WTC11 (cell line): ENCODE data around the gene HEPACAM. TPM values are rescaled to one million over a fixed set of nuclear protein-coding genes. Genes with fewer than 3 reads are reported as not detected.

Experiments
- ARID4B ChIP-seq: sonication (generic); formaldehyde crosslinking; IDR thresholded peaks from 2 replicates; pipeline ENCODE4 v1.8.0; 2023; ENCODE audit warnings: missing genetic modification reagents, mild to moderate bottlenecking, borderline replicate concordance
- ATF3 ChIP-seq: sonication (generic); formaldehyde crosslinking; conservative IDR thresholded peaks from 2 replicates; pipeline ENCODE4 v1.8.1; 2022; ENCODE audit warnings: mild to moderate bottlenecking, missing genetic modification reagents
- CTCF ChIP-seq: fragments of 200-600 bp; IDR thresholded peaks from 2 replicates; pipeline ENCODE4 v1.8.0; 2022; ENCODE audit warnings: antibody characterized with exemption
- ESRRA ChIP-seq: sonication (generic); formaldehyde crosslinking; IDR thresholded peaks from 2 replicates; pipeline ENCODE4 v1.8.1; 2022; ENCODE audit warnings: mild to moderate bottlenecking, missing genetic modification reagents, borderline replicate concordance
- FOXK1 ChIP-seq: sonication (generic); formaldehyde crosslinking; IDR thresholded peaks from 2 replicates; pipeline ENCODE4 v1.8.0; 2022; ENCODE audit warnings: mild to moderate bottlenecking, moderate library complexity, missing genetic modification reagents
- FOXP4 ChIP-seq: sonication (generic); formaldehyde crosslinking; IDR thresholded peaks from 2 replicates; pipeline ENCODE4 v1.8.0; 2022; ENCODE audit warnings: mild to moderate bottlenecking, missing genetic modification reagents
- IRF2 ChIP-seq: sonication (generic); formaldehyde crosslinking; IDR thresholded peaks from 2 replicates; pipeline ENCODE4 v1.8.0; 2022; ENCODE audit warnings: low read depth, missing genetic modification reagents, borderline replicate concordance
- MAX ChIP-seq: sonication (generic); formaldehyde crosslinking; IDR thresholded peaks from 2 replicates; pipeline ENCODE4 v1.8.0; 2022; ENCODE audit warnings: mild to moderate bottlenecking, missing genetic modification reagents
- MLX ChIP-seq: sonication (generic); formaldehyde crosslinking; IDR thresholded peaks from 2 replicates; pipeline ENCODE4 v1.8.1; 2023; ENCODE audit warnings: mild to moderate bottlenecking, missing genetic modification reagents, moderate library complexity
- NR1H2 ChIP-seq: sonication (generic); formaldehyde crosslinking; IDR thresholded peaks from 2 replicates; pipeline ENCODE4 v1.9.0; 2021; ENCODE audit warnings: mild to moderate bottlenecking, moderate library complexity, missing genetic modification reagents
- NR2C2 ChIP-seq: sonication (generic); formaldehyde crosslinking; IDR thresholded peaks from 2 replicates; pipeline ENCODE4 v1.8.0; 2022; ENCODE audit warnings: mild to moderate bottlenecking, missing genetic modification reagents
- NR3C1 ChIP-seq: sonication (generic); formaldehyde crosslinking; conservative IDR thresholded peaks from 2 replicates; pipeline ENCODE4 v1.8.1; 2023; ENCODE audit warnings: low read depth, mild to moderate bottlenecking, missing genetic modification reagents
- PREB ChIP-seq: sonication (generic); formaldehyde crosslinking; IDR thresholded peaks from 2 replicates; pipeline ENCODE4 v1.8.1; 2022; ENCODE audit warnings: mild to moderate bottlenecking, missing genetic modification reagents, moderate library complexity, borderline replicate concordance
- PRRX2 ChIP-seq: fragments of 250-450 bp; sonication (Bioruptor Pico); IDR thresholded peaks from 2 replicates; pipeline ENCODE4 v1.8.0; 2021; ENCODE audit warnings: mild to moderate bottlenecking
- RELA ChIP-seq: sonication (generic); formaldehyde crosslinking; IDR thresholded peaks from 2 replicates; pipeline ENCODE4 v1.8.1; 2022; ENCODE audit warnings: missing genetic modification reagents, mild to moderate bottlenecking, borderline replicate concordance
- RORB ChIP-seq: fragments of 250-450 bp; sonication (Bioruptor Pico); IDR thresholded peaks from 2 replicates; pipeline ENCODE4 v1.9.0; 2021; ENCODE audit warnings: mild to moderate bottlenecking
- SMAD3 ChIP-seq: sonication (generic); formaldehyde crosslinking; IDR thresholded peaks from 2 replicates; pipeline ENCODE4 v1.8.0; 2022; ENCODE audit warnings: missing genetic modification reagents, mild to moderate bottlenecking, borderline replicate concordance
- SMAD4 ChIP-seq: sonication (generic); formaldehyde crosslinking; IDR thresholded peaks from 2 replicates; pipeline ENCODE4 v1.8.0; 2022; ENCODE audit warnings: mild to moderate bottlenecking, missing genetic modification reagents
- TCF7 ChIP-seq: sonication (generic); formaldehyde crosslinking; IDR thresholded peaks from 2 replicates; pipeline ENCODE4 v1.8.0; 2022; ENCODE audit warnings: mild to moderate bottlenecking, low read depth, missing genetic modification reagents, moderate library complexity
- ZNF121 ChIP-seq: sonication (generic); formaldehyde crosslinking; IDR thresholded peaks from 2 replicates; pipeline ENCODE4 v1.8.0; 2023; ENCODE audit warnings: missing genetic modification reagents
- ZNF138 ChIP-seq: sonication (generic); formaldehyde crosslinking; conservative IDR thresholded peaks from 2 replicates; pipeline ENCODE4 v1.8.1; 2022; ENCODE audit warnings: mild to moderate bottlenecking, moderate library complexity, missing genetic modification reagents
- ZNF263 ChIP-seq: sonication (generic); formaldehyde crosslinking; IDR thresholded peaks from 2 replicates; pipeline ENCODE4 v1.8.1; 2022; ENCODE audit warnings: low read depth, mild to moderate bottlenecking, moderate library complexity, missing genetic modification reagents
- ZSCAN18 ChIP-seq: fragments of 250-450 bp; sonication (Bioruptor Pico); IDR thresholded peaks from 2 replicates; pipeline ENCODE4 v2.1.2; 2022; ENCODE audit warnings: mild to moderate bottlenecking, moderate library complexity
- total RNA-seq: library from RNA; stranded (reverse); gene quantifications from 3 replicates; pipeline ENCODE4 v1.2.3, GENCODE V29; 2021

HEPACAM gene
- total RNA-seq, 1 experiment from 2014 or later, result not detected

- no peak; the same call in 1 of the 2 replicates for TF ChIP-seq SMAD4 (CRISPR knock-in tag)
- TF ChIP-seq NR3C1, result no peak
- peak; percentile 64; the same call in 1 of the 2 replicates for TF ChIP-seq ARID4B
- no peak for TF ChIP-seq NR2C2
- TF ChIP-seq MAX (CRISPR knock-in tag), result peak; percentile 82; the same call in 1 of the 2 replicates
- no peak for TF ChIP-seq PREB
- no peak for TF ChIP-seq PRRX2
- no peak for TF ChIP-seq TCF7
- TF ChIP-seq FOXP4, result peak; percentile 59; the same call in 1 of the 2 replicates
- TF ChIP-seq ZNF138 (CRISPR knock-in tag), result no peak
- no peak for TF ChIP-seq ZNF263 (CRISPR knock-in tag)
- TF ChIP-seq FOXK1, result peak; percentile 81; the same call in 1 of the 2 replicates
- TF ChIP-seq RELA (CRISPR knock-in tag), result no peak
- TF ChIP-seq ZNF121 (CRISPR knock-in tag), result no peak
- no peak for TF ChIP-seq IRF2 (CRISPR knock-in tag)
- no peak for TF ChIP-seq ZSCAN18 (CRISPR knock-in tag)
- TF ChIP-seq MLX, result no peak
- no peak for TF ChIP-seq RORB (CRISPR knock-in tag)
- no peak for TF ChIP-seq SMAD3
- no peak for TF ChIP-seq ATF3 (CRISPR knock-in tag)
- no peak for TF ChIP-seq CTCF
- no peak for TF ChIP-seq NR1H2 (CRISPR knock-in tag)
- no peak for TF ChIP-seq ESRRA (CRISPR knock-in tag)
Measured at GRCh38 chr11:124953753-124954589, 18.1 kb upstream of the HEPACAM start, which contains the start of gene CCDC15 (continued).
